ENCODE results near the gene KIF21B.

The KIF21B gene

GRCh38 chr1:201026836-201027235 lies 3.3 kb upstream of the KIF21B start:
- Histone ChIP-seq H2BK5ac (ENCODE audit: low read depth, low read length, poor library complexity, severe bottlenecking) (no peak overlapping the region), H3K4me2 (ENCODE audit: low read length, poor library complexity, severe bottlenecking) (no peak overlapping the region), H3K27ac (ENCODE audit: low read length, poor library complexity, severe bottlenecking) (no peak overlapping the region), H3K14ac (ENCODE audit: low read length in 2 of 2) (no peak overlapping the region), H2BK12ac (ENCODE audit: low read length in 2 of 2) (no peak overlapping the region), H3K4ac (ENCODE audit: low read depth in 1 of 2, low read length in 2 of 2) (no peak overlapping the region), H2AFZ (ENCODE audit: low read depth, low read length) (no peak overlapping the region), H4K91ac (ENCODE audit: low read length) (no peak overlapping the region), H3K9me3 (ENCODE audit: control insufficient read depth, low read length) (no peaks in the 10 kb centered on the region), H3K4me1 (ENCODE audit: control insufficient read depth, insufficient read depth, low read depth, low read length) (peaks cover 23% of the 10 kb centered on the region), H3K36me3 (ENCODE audit: control insufficient read depth in 1 of 2, insufficient read depth in 2 of 2, low read depth in 1 of 2, low read length in 2 of 2) (no peaks in the 10 kb centered on the region), H2AK5ac (ENCODE audit: low read length, severe bottlenecking) (no peak overlapping the region), H3K18ac (ENCODE audit: low read depth in 1 of 2, low read length in 2 of 2) (no peak overlapping the region), H3K4me3 (ENCODE audit: insufficient read depth in 1 of 2, low read depth in 1 of 2, low read length in 2 of 2) (no peak overlapping the region), H3K9ac (ENCODE audit: low read length) (no peak overlapping the region), H4K8ac (ENCODE audit: low read length) (no peak overlapping the region), H3K23ac (ENCODE audit: low read length in 2 of 2) (no peak overlapping the region), H2BK15ac (ENCODE audit: low read depth, poor library complexity, severe bottlenecking) (no peak overlapping the region), H3K79me1 (replicated peaks; ENCODE audit: low read length, poor library complexity, severe bottlenecking) (peaks cover 3% of the 10 kb centered on the region), H3K27me3 (ENCODE audit: control insufficient read depth in 1 of 2, insufficient read depth in 1 of 2, low read length in 2 of 2) (peaks cover 0 to 16% of the 10 kb centered on the region in 2 experiments), H2BK120ac (ENCODE audit: low read depth, low read length) (no peak overlapping the region)
- no peak for DNase-seq
- 67% methylated on average over 1 of the region's 3 CpGs for WGBS

GRCh38 chr1:201026234-201026633 lies 2.7 kb upstream of the KIF21B start:
- peaks cover 25% of the 10 kb centered on the region for H3K4me1 ChIP-seq (ENCODE audit: control insufficient read depth, insufficient read depth, low read depth, low read length)
- H3K27ac ChIP-seq (ENCODE audit: low read length, poor library complexity, severe bottlenecking): no peak overlapping the region
- no peak overlapping the region for H3K4me3 ChIP-seq (ENCODE audit: insufficient read depth in 1 of 2, low read depth in 1 of 2, low read length in 2 of 2)
- H3K14ac ChIP-seq (ENCODE audit: low read length in 2 of 2): no peak overlapping the region
- no peak for DNase-seq
- no peak overlapping the region for H2BK120ac ChIP-seq (ENCODE audit: low read depth, low read length)
- H3K36me3 ChIP-seq (ENCODE audit: control insufficient read depth in 1 of 2, insufficient read depth in 2 of 2, low read depth in 1 of 2, low read length in 2 of 2): no peaks in the 10 kb centered on the region
- H4K91ac ChIP-seq (ENCODE audit: low read length): no peak overlapping the region
- no peaks in the 10 kb centered on the region for H3K9me3 ChIP-seq (ENCODE audit: control insufficient read depth, low read length)
- H3K9ac ChIP-seq (ENCODE audit: low read length): no peak overlapping the region
- H2AK5ac ChIP-seq (ENCODE audit: low read length, severe bottlenecking): no peak overlapping the region
- H3K79me1 ChIP-seq (replicated peaks; ENCODE audit: low read length, poor library complexity, severe bottlenecking): peaks cover 9% of the 10 kb centered on the region
- no peak overlapping the region for H2AFZ ChIP-seq (ENCODE audit: low read depth, low read length)
- peaks cover 0 to 14% of the 10 kb centered on the region in 2 experiments for H3K27me3 ChIP-seq (ENCODE audit: control insufficient read depth in 1 of 2, insufficient read depth in 1 of 2, low read length in 2 of 2)
- H2BK15ac ChIP-seq (ENCODE audit: low read depth, poor library complexity, severe bottlenecking): peak overlapping the region; percentile 32
- peak overlapping the region in 1 of 2 experiments; percentile 23 for H3K18ac ChIP-seq (ENCODE audit: low read depth in 1 of 2, low read length in 2 of 2)
- no peak overlapping the region for H3K4me2 ChIP-seq (ENCODE audit: low read length, poor library complexity, severe bottlenecking)
- H4K8ac ChIP-seq (ENCODE audit: low read length): peak overlapping the region; percentile 47
- WGBS: 89% methylated on average over 3 of the region's 3 CpGs
- no peak overlapping the region for H2BK12ac ChIP-seq (ENCODE audit: low read length in 2 of 2)
- no peak overlapping the region for H2BK5ac ChIP-seq (ENCODE audit: low read depth, low read length, poor library complexity, severe bottlenecking)
- H3K4ac ChIP-seq (ENCODE audit: low read depth in 1 of 2, low read length in 2 of 2): no peak overlapping the region
- H3K23ac ChIP-seq (ENCODE audit: low read length in 2 of 2): no peak overlapping the region

DNA sequence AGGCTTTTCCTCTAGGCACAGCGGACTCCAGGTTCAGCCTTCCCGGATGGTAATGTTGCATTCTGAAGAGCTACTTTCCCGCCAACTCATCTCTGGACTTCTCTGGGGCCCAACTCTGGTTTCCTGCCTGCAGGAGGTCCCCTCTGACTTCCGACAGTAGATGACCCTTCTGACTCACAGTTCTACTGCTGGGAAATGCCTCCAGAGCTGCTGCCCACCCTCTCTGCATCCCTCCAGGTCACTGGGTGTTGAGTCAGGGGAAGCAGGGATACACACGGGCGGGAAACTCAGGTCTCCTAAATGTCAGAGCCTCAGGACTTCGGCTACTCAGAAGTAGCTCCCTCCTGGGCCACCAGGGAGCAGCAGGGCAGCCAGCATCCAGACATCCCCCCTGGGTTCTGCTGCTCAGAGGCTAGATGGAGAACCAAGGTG lies 2.1 kb upstream of the KIF21B start:
- Histone ChIP-seq H3K4me2 (ENCODE audit: low read length, poor library complexity, severe bottlenecking) (no peak overlapping the region), H2AK5ac (ENCODE audit: low read length, severe bottlenecking) (no peak overlapping the region), H3K9ac (ENCODE audit: low read length) (no peak overlapping the region), H3K9me3 (ENCODE audit: control insufficient read depth, low read length) (no peaks in the 10 kb centered on the region), H2BK120ac (ENCODE audit: low read depth, low read length) (no peak overlapping the region), H2BK12ac (ENCODE audit: low read length in 2 of 2) (peak overlapping the region in 1 of 2 experiments; percentile 66), H4K91ac (ENCODE audit: low read length) (no peak overlapping the region), H3K4me3 (ENCODE audit: insufficient read depth in 1 of 2, low read depth in 1 of 2, low read length in 2 of 2) (no peak overlapping the region), H2BK5ac (ENCODE audit: low read depth, low read length, poor library complexity, severe bottlenecking) (no peak overlapping the region), H3K4me1 (ENCODE audit: control insufficient read depth, insufficient read depth, low read depth, low read length) (peaks cover 32% of the 10 kb centered on the region), H3K36me3 (ENCODE audit: control insufficient read depth in 1 of 2, insufficient read depth in 2 of 2, low read depth in 1 of 2, low read length in 2 of 2) (no peaks in the 10 kb centered on the region), H3K27me3 (ENCODE audit: control insufficient read depth in 1 of 2, insufficient read depth in 1 of 2, low read length in 2 of 2) (peaks cover 0 to 13% of the 10 kb centered on the region in 2 experiments), H3K23ac (ENCODE audit: low read length in 2 of 2) (no peak overlapping the region), H3K14ac (ENCODE audit: low read length in 2 of 2) (no peak overlapping the region), H3K18ac (ENCODE audit: low read depth in 1 of 2, low read length in 2 of 2) (peak overlapping the region in 1 of 2 experiments; percentile 38), H3K27ac (ENCODE audit: low read length, poor library complexity, severe bottlenecking) (no peak overlapping the region), H3K4ac (ENCODE audit: low read depth in 1 of 2, low read length in 2 of 2) (no peak overlapping the region), H2BK15ac (ENCODE audit: low read depth, poor library complexity, severe bottlenecking) (no peak overlapping the region), H3K79me1 (replicated peaks; ENCODE audit: low read length, poor library complexity, severe bottlenecking) (peaks cover 9% of the 10 kb centered on the region), H2AFZ (ENCODE audit: low read depth, low read length) (no peak overlapping the region), H4K8ac (ENCODE audit: low read length) (no peak overlapping the region)
- peak; percentile 57 for DNase-seq
- WGBS: 10% methylated on average over 7 of the region's 7 CpGs

DNA sequence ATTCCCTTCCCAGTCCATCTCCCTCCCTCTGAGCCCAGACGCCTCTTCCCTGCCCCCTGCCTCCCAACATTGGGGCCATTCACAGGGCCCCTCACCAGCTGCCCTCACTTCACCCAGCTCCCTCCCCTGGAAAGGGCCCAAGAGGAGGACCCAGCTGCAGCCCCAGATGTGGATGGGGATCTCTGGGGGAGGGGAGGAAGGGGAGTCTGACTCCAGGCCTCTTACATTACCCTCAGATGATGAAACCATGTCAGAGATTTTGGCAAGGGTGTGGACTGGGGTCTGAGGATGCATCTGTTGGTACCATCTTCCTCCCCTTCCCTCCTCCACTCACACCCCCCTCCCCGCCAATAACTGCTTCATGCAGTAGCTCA lies 1.1 kb upstream of the KIF21B start:
- no peak overlapping the region for H3K27ac ChIP-seq (ENCODE audit: low read length, poor library complexity, severe bottlenecking)

More for the DNA sequence above, 1.1 kb upstream of the KIF21B start:
- Histone ChIP-seq H3K4me3 (ENCODE audit: insufficient read depth in 1 of 2, low read depth in 1 of 2, low read length in 2 of 2) (no peak overlapping the region), H4K8ac (ENCODE audit: low read length) (no peak overlapping the region), H2BK15ac (ENCODE audit: low read depth, poor library complexity, severe bottlenecking) (no peak overlapping the region), H3K14ac (ENCODE audit: low read length in 2 of 2) (no peak overlapping the region), H3K23ac (ENCODE audit: low read length in 2 of 2) (no peak overlapping the region), H4K91ac (ENCODE audit: low read length) (peak overlapping the region; percentile 12), H3K9ac (ENCODE audit: low read length) (no peak overlapping the region), H3K36me3 (ENCODE audit: control insufficient read depth in 1 of 2, insufficient read depth in 2 of 2, low read depth in 1 of 2, low read length in 2 of 2) (no peaks in the 10 kb centered on the region), H2BK5ac (ENCODE audit: low read depth, low read length, poor library complexity, severe bottlenecking) (no peak overlapping the region), H3K4ac (ENCODE audit: low read depth in 1 of 2, low read length in 2 of 2) (no peak overlapping the region), H3K9me3 (ENCODE audit: control insufficient read depth, low read length) (no peaks in the 10 kb centered on the region), H3K18ac (ENCODE audit: low read depth in 1 of 2, low read length in 2 of 2) (no peak overlapping the region), H3K4me1 (ENCODE audit: control insufficient read depth, insufficient read depth, low read depth, low read length) (peaks cover 37% of the 10 kb centered on the region), H3K79me1 (replicated peaks; ENCODE audit: low read length, poor library complexity, severe bottlenecking) (peaks cover 10% of the 10 kb centered on the region), H2AK5ac (ENCODE audit: low read length, severe bottlenecking) (no peak overlapping the region), H3K27me3 (ENCODE audit: control insufficient read depth in 1 of 2, insufficient read depth in 1 of 2, low read length in 2 of 2) (peaks cover 0 to 13% of the 10 kb centered on the region in 2 experiments), H3K4me2 (ENCODE audit: low read length, poor library complexity, severe bottlenecking) (no peak overlapping the region), H2BK120ac (ENCODE audit: low read depth, low read length) (no peak overlapping the region), H2BK12ac (ENCODE audit: low read length in 2 of 2) (no peak overlapping the region), H2AFZ (ENCODE audit: low read depth, low read length) (no peak overlapping the region)
- no peak for DNase-seq
- WGBS: 95% methylated on average over 1 of the region's 2 CpGs
